Middle frontal gyrus (tissue), 1 donor: ENCODE data around the gene ZNF236.

Experiments used
- DNase-seq: peaks from one replicate; pipeline ENCODE4 v3.0.0-alpha.2; 2015; ENCODE audit warnings: low spot score; ENCODE audit errors: extremely low spot score

The ZNF236 gene

GRCh38 chr18:76821356-76821874, 942 bp upstream of the ZNF236 start:
- DNase-seq = no peak

DNA sequence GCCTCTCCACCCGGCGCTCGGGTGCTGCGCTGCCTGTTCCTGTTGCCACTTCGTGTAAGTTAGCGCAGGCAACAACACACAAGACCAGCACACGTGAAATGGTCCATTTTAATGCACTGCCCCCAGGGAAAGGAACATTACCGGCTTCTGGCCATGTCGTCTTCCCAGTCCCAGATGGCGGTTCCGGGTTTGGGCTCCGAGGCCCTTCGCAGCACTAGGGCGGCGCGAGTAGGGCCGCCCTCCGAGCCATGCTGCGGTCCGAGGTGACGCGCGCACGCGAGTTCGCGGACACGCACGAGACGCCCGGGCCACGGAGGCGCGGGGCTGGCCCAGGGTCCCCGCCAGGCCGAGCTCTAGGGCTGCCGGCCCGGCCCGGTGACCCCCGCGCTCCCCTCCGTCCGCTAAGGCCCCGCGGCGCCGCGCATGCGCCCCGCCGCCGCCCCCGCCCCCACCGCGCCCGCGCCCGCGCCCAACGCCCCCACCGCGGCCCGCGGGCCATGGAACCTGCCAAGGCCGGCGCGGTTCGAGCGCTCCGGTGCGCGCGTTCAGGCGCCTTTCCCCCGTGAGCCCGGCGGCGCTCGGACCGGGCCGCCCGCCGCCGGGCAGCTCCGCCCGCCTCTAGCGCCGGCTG, 367 bp upstream of the ZNF236 start:
- DNase-seq = no peak

- DNase-seq = no peak
Measured at GRCh38 chr18:76823161-76823538, 793 bp downstream of the ZNF236 start.

DNA sequence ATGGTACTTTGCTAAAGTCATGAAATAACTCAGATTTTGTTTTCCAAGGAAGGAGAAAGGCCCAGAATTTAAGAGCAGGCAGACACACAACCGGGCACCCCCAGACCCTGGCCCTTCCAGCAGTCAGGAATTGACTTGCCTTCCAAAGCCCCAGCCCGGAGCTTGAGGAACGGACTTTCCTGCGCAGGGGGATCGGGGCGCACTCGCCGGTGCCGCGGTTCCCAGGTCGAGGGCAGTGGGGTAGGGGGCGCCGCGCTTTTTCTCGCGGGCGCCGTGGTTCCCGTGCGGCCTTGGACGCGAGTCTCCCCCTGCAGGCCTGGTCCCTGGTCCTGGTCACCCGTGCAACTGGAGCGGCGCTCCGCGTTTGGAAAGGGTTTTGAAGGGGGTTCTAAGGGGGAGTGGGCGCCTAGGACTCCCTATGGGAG, 1.2 kb downstream of the ZNF236 start:
- no peak for DNase-seq

GRCh38 chr18:76824145-76824676, 1.9 kb downstream of the ZNF236 start:
- no peak for DNase-seq

GRCh38 chr18:76824754-76825153, 2.4 kb downstream of the ZNF236 start:
- DNase-seq = no peak

GRCh38 chr18:76827205-76828200, 5.1 kb downstream of the ZNF236 start:
- DNase-seq = no peak

GRCh38 chr18:76834379-76834778, 12.0 kb downstream of the ZNF236 start:
- no peak for DNase-seq

- no peak for DNase-seq
Measured at GRCh38 chr18:76835380-76835779, 13.0 kb downstream of the ZNF236 start.

DNA sequence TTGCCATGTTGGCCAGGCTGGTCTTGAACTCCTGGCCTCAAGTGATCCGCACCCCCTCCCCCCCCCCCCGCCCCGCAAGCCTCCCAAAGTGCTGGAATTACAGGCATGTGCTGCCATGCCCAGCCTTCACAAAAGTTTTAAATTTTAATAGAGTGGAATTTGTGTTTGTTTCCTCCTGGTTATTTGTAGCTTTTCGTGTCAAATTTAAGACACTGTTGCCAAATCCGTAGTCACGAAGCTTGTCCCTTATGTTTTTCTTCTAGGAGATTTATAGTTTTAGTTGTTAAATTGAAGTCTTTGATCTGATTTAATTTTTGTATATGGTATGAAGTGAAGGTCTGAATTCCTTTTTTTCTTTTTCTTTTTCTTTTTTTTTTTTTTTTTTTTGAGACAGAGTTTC, 14.7 kb downstream of the ZNF236 start:
- DNase-seq = no peak

- DNase-seq = no peak
Measured at GRCh38 chr18:76838182-76838581, 15.8 kb downstream of the ZNF236 start.

DNA sequence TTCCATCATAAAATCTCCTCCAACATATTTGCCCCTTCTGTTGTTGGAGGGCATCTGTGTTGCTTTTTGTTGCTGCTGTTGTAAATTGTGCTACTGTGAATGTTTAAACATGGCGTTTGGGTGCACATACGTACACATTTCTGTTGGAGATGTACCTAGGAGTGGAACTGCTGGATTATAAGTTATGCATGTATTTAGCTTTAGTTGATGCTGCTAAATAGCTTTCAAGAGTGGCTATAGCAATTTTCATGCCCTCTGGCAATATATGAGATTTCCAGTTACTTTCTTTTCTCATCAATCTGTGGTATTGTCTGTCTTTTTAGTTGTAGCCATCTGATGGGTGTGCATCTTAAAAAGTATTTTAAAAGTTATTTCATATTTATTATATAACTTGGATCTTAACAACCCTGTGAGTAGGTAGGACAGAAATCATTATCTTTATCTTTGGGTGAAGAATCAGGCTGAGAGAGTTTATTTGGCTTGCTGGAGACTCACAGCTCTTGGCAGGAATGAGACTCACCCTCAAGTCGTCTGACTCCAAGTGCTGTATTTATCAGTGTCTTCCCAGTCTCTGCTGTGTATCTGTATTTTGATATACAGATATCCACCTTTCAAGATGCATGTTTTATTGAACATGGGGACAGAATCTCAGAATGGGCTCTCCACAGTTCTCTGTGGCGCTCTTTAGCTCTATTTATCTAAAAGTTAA, 16.9 kb downstream of the ZNF236 start:
- DNase-seq = no peak

DNA sequence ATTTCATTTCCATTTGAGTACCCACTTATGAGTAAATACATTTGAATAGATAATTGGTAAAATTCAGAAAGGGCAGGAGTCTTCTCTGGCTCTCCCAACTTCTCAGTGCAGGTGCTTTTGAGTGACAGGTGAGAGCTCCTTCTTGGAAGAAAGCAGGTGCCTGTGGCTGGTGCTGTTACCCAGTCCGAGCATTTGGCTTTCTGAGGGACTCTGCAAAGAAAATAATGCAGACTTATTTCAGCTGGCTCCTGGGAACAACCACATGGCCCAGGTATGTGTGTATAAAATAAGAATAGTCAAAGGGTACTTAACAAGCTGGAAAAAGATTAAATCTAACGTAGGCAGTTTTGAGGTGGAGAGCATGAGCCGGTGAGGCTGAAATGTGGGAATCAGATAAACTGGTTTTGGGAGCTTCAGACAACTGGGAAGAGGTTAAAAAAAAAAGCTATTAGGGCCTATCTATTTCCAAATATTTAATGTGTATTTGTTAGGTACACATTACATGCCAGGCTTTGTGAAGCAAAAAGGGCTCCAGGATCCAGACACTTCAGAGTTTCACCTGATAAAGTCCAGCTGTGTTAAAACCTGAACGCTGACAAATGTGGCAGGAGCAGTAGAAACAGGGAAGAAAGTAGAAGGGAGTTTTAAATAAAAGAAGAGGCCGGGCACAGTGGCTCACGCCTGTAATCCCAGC, 20.6 kb downstream of the ZNF236 start:
- DNase-seq = no peak

- DNase-seq = no peak
Measured at GRCh38 chr18:76844144-76844543, 21.8 kb downstream of the ZNF236 start.

- DNase-seq = no peak
Measured at GRCh38 chr18:76844742-76845477, 22.6 kb downstream of the ZNF236 start.

GRCh38 chr18:76846217-76846616, 23.9 kb downstream of the ZNF236 start:
- DNase-seq = no peak

DNA sequence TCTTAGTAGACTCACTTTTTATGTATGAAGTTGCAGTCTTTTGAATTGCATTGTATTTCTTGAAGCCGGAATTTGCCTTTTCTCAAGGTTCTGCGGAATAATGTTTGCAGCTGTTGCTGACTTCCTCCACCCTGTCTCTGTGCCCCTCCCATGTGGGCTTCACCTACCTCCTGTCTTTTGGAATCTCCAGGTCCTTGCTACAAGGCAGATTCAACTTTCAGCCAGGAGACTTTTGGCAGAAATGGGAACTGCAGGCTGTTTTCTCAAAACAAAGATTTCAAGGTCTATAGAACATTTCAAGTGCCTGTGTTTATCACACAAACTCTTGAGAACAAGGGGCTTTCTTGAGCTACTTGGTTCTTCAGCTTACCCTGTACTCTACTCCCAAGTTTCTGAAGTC, 25.6 kb downstream of the ZNF236 start:
- DNase-seq = no peak

DNA sequence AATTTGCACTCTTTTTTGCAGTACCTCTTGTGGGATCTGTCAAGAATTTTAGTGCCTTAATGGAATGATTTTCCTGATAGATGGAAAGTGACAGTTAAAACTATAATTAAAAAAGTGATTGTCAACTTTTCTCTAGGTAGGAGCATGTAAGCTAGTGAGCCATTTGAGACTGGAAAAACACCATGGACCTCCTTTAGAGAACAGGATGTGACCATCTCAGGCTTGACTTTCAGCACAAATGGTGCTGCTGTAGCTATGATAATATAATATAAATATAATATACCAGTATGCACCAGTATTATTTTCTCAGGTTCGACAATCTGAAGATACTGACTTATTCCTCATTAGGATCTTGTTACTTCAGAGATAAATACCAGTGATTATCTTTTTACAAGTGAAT, 27.8 kb downstream of the ZNF236 start:
- no peak for DNase-seq

DNA sequence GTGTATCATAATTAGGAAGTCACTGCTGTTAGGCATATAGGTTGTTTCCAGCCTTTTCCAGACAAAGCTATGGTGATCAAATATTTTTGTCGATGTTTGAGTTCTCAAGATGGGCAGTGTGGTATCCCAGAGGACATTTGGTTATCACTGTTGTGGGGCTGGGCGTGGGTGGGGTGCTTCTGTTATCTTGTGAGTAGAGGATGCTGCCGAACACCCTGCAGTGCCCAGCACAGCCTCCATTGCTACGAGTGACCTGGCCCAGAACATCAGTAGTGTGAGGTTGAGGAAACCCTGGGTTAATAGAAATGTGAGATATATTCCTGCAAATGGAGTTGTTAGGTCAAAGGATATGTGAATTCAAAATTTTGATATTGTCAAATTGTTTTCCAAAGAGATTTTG, 33.2 kb downstream of the ZNF236 start:
- DNase-seq = no peak

DNA sequence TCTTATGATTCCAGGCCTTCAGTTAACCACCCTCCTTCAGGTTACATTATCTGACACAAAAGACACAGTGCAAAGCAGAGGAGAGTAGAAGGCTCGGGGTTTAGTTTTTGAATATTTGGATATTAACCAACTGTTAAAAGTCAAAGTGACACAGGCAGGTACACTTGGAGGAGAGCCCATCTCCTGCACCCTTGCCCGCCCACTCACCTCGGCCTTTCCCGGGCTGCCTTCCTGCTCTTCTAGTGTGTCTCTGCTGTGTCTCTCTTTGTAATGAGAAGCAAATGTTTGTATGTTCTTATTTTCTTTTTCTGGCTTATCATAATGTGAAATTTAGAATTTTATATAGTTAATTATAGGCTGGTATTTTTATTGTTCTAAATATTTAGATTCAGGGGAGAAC, 35.1 kb downstream of the ZNF236 start:
- DNase-seq = no peak
